ENCODE measurements around the gene TMEM202. TPM values are rescaled to one million over a fixed set of nuclear protein-coding genes. Genes with fewer than 3 reads are reported as not detected.
"Not testable (repeated sequence)": the region's sequence is repeated elsewhere in the genome, so short reads cannot be mapped to it uniquely, and the experiment has no call there.

The TMEM202 gene
- total and polyA plus RNA-seq, 4 donors: not detected

DNA sequence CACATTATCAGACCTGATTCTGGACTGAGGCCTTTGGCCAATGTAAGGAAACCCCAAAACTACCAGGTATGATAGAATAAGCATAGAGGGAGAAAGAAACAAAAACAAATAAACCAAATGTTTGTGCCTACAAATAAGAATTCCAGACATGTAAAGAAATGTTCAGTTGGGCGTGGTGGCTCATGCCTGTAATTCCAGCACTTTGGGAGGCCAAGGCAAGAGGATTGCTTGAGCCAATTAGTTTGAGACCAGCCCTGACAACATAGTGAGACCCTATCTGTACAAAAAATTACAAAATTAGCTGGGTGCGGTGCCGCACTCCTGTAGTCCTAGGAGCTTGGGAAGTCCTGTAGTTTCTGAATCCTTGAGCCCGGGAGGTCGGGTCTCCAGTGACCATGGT, 13.0 kb downstream of the TMEM202 start (continued):
- TF ChIP-seq, protein P1, sequence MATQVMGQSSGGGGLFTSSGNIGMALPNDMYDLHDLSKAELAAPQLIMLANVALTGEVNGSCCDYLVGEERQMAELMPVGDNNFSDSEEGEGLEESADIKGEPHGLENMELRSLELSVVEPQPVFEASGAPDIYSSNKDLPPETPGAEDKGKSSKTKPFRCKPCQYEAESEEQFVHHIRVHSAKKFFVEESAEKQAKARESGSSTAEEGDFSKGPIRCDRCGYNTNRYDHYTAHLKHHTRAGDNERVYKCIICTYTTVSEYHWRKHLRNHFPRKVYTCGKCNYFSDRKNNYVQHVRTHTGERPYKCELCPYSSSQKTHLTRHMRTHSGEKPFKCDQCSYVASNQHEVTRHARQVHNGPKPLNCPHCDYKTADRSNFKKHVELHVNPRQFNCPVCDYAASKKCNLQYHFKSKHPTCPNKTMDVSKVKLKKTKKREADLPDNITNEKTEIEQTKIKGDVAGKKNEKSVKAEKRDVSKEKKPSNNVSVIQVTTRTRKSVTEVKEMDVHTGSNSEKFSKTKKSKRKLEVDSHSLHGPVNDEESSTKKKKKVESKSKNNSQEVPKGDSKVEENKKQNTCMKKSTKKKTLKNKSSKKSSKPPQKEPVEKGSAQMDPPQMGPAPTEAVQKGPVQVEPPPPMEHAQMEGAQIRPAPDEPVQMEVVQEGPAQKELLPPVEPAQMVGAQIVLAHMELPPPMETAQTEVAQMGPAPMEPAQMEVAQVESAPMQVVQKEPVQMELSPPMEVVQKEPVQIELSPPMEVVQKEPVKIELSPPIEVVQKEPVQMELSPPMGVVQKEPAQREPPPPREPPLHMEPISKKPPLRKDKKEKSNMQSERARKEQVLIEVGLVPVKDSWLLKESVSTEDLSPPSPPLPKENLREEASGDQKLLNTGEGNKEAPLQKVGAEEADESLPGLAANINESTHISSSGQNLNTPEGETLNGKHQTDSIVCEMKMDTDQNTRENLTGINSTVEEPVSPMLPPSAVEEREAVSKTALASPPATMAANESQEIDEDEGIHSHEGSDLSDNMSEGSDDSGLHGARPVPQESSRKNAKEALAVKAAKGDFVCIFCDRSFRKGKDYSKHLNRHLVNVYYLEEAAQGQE (IDR thresholded peaks at IDR 0.05): no peak
- no peak for TF ChIP-seq SP1 (IDR thresholded peaks at IDR 0.05)
- TF ChIP-seq FOXA2 (IDR thresholded peaks at IDR 0.05): no peak
- TF ChIP-seq HNF4A (conservative IDR thresholded peaks at IDR 0.05): no peak
- no peak for TF ChIP-seq HNF4G (IDR thresholded peaks at IDR 0.05)

DNA sequence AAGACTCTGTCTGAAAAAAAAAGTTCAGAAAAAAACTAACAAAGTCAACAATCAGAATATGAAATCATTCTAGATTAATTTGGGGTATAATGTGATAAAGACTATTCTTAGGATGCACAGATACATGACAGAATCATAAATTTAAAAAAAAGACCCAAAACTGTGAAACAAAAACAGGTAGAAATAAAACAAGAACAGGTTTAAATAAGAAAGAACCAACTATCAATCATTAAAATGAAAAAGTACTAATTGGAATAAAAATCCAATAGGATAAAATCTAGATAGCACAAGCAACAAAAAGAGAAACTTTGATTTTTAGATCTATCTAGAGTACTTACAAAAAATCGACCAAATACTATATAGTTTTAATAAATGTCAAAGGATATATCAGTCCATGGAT, 13.4 kb downstream of the TMEM202 start:
- Histone ChIP-seq H3K4me3 (ENCODE audit: low read depth in 1 of 3, low read length in 3 of 3) (no peak overlapping the region), H3K27ac (ENCODE audit: low read depth in 1 of 2, low read length in 2 of 2) (no peak overlapping the region), H3K9ac (ENCODE audit: low read depth in 1 of 2, low read length in 2 of 2) (no peak overlapping the region), H3K4me1 (ENCODE audit: control insufficient read depth in 4 of 4, insufficient read depth in 4 of 4, low read length in 3 of 4) (no peaks in the 10 kb centered on the region), H3K9me3 (ENCODE audit: control insufficient read depth in 4 of 4, low read length in 3 of 4) (no peaks in the 10 kb centered on the region), H3K27me3 (ENCODE audit: control insufficient read depth in 4 of 4, insufficient read depth in 4 of 4, low read length in 3 of 4) (no peaks in the 10 kb centered on the region), H3K36me3 (ENCODE audit: control insufficient read depth in 4 of 4, insufficient read depth in 3 of 4, low read depth in 1 of 4, low read length in 3 of 4) (no peaks in the 10 kb centered on the region)
- 33% methylated on average over 1 of the region's 1 CpG for WGBS
- no peak for DNase-seq (ENCODE audit: low spot score)
- TF ChIP-seq, protein P2, sequence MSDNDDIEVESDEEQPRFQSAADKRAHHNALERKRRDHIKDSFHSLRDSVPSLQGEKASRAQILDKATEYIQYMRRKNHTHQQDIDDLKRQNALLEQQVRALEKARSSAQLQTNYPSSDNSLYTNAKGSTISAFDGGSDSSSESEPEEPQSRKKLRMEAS (IDR thresholded peaks at IDR 0.05): no peak
- TF ChIP-seq RAD21 (IDR thresholded peaks at IDR 0.05): no peak
- TF ChIP-seq, protein P1 (IDR thresholded peaks at IDR 0.05): no peak

DNA sequence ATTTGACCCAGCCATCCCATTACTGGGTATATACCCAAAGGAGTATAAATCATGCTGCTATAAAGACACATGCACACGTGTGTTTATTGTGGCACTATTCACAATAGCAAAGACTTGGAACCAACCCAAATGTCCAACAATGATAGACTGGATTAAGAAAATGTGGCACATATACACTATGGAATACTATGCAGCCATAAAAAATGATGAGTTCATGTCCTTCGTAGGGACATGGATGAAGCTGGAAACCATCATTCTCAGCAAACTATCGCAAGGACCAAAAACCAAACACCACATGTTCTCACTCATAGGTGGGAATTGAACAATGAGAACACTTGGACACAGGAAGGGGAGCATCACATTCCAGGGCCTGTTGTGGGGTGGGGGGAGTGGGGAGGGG, 15.2 kb downstream of the TMEM202 start:
- not testable (repeated sequence) for H3K27me3 ChIP-seq (ENCODE audit: control insufficient read depth in 4 of 4, insufficient read depth in 4 of 4, low read length in 3 of 4); H3K4me1 ChIP-seq (ENCODE audit: control insufficient read depth in 4 of 4, insufficient read depth in 4 of 4, low read length in 3 of 4); H3K36me3 ChIP-seq (ENCODE audit: control insufficient read depth in 4 of 4, insufficient read depth in 3 of 4, low read depth in 1 of 4, low read length in 3 of 4); DNase-seq (ENCODE audit: low spot score); H3K4me3 ChIP-seq (ENCODE audit: low read depth in 1 of 3, low read length in 3 of 3); H3K9me3 ChIP-seq (ENCODE audit: control insufficient read depth in 4 of 4, low read length in 3 of 4); H3K9ac ChIP-seq (ENCODE audit: low read depth in 1 of 2, low read length in 2 of 2); H3K27ac ChIP-seq (ENCODE audit: low read depth in 1 of 2, low read length in 2 of 2)
- WGBS: 82% methylated on average over 3 of the region's 3 CpGs

DNA sequence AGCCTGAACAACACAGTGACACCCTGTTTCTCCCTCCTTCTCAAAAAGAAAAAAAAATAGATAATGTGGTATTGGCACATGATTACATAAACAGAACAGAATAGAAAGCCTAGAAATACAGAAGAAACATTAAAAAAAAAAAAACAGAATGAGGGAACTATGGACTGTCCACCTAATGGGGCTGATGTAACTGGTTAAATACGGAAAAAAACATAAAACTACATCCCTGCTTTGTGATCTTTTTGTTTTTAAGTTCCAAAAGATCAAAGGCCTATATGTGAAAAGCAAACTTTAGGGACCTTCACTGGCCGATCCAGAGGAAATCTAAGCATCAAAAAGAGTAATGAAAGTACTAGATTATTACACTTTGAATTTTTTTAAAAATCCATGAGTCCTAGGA, 17.2 kb downstream of the TMEM202 start:
- Histone ChIP-seq H3K9me3 (ENCODE audit: control insufficient read depth in 4 of 4, low read length in 3 of 4) (no peaks in the 10 kb centered on the region), H3K9ac (ENCODE audit: low read depth in 1 of 2, low read length in 2 of 2) (no peak overlapping the region), H3K4me3 (ENCODE audit: low read depth in 1 of 3, low read length in 3 of 3) (no peak overlapping the region), H3K4me1 (ENCODE audit: control insufficient read depth in 4 of 4, insufficient read depth in 4 of 4, low read length in 3 of 4) (no peaks in the 10 kb centered on the region), H3K36me3 (ENCODE audit: control insufficient read depth in 4 of 4, insufficient read depth in 3 of 4, low read depth in 1 of 4, low read length in 3 of 4) (no peaks in the 10 kb centered on the region), H3K27me3 (ENCODE audit: control insufficient read depth in 4 of 4, insufficient read depth in 4 of 4, low read length in 3 of 4) (no peaks in the 10 kb centered on the region), H3K27ac (ENCODE audit: low read depth in 1 of 2, low read length in 2 of 2) (no peak overlapping the region)
- no peak for DNase-seq (ENCODE audit: low spot score)
- 81% methylated on average over 2 of the region's 2 CpGs for WGBS
- TF ChIP-seq, protein P1 (IDR thresholded peaks at IDR 0.05): no peak
- TF ChIP-seq NR2F2 (IDR thresholded peaks at IDR 0.05) (no peak), EGR1 (IDR thresholded peaks at IDR 0.05; ENCODE audit: low read depth in 2 of 2) (no peak), YY1 (IDR thresholded peaks at IDR 0.05) (no peak), RXRA (IDR thresholded peaks at IDR 0.05) (no peak), FOXA1 (IDR thresholded peaks at IDR 0.05) (no peak), JUND (IDR thresholded peaks at IDR 0.05) (no peak)
- TF ChIP-seq, protein P3, sequence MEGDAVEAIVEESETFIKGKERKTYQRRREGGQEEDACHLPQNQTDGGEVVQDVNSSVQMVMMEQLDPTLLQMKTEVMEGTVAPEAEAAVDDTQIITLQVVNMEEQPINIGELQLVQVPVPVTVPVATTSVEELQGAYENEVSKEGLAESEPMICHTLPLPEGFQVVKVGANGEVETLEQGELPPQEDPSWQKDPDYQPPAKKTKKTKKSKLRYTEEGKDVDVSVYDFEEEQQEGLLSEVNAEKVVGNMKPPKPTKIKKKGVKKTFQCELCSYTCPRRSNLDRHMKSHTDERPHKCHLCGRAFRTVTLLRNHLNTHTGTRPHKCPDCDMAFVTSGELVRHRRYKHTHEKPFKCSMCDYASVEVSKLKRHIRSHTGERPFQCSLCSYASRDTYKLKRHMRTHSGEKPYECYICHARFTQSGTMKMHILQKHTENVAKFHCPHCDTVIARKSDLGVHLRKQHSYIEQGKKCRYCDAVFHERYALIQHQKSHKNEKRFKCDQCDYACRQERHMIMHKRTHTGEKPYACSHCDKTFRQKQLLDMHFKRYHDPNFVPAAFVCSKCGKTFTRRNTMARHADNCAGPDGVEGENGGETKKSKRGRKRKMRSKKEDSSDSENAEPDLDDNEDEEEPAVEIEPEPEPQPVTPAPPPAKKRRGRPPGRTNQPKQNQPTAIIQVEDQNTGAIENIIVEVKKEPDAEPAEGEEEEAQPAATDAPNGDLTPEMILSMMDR (IDR thresholded peaks at IDR 0.05; ENCODE audit: low read depth, low read length, missing input control): no peak
- TF ChIP-seq, protein P2 (IDR thresholded peaks at IDR 0.05): no peak
